OCI-LY3 (cell line): ENCODE data around the gene NCKAP5.

Source experiments
- H2AFZ ChIP-seq: fragments of 200-600, 300-600 bp; shearing (Covaris generic); 2 replicates; pipeline ENCODE4 v1.6.0; 2014; ENCODE audit warnings: antibody characterized with exemption, low read depth, low read length
- H3K27ac ChIP-seq: fragments of 200-600, 300-600 bp; sonication (generic); 2 replicates; pipeline ENCODE4 v1.5.1; 2014; ENCODE audit warnings: mild to moderate bottlenecking, low read length, moderate library complexity, mixed read lengths
- H3K27me3 ChIP-seq: fragments of 200-600, 300-600 bp; sonication (generic); 2 replicates; pipeline ENCODE4 v1.6.1; 2014; ENCODE audit warnings: low read depth, low read length, mixed read lengths
- H3K36me3 ChIP-seq: fragments of 200-600, 300-600 bp; sonication (generic); replicated peaks from 2 replicates; pipeline ENCODE3; 2014; ENCODE audit warnings: low read depth, low read length, mixed read lengths
- H3K4me1 ChIP-seq: fragments of 300-600, 200-600 bp; sonication (generic); 2 replicates; pipeline ENCODE4 v1.6.1; 2014; ENCODE audit warnings: low read length, mixed read lengths
- H3K4me2 ChIP-seq: fragments of 200-600, 300-600 bp; sonication (generic); 2 replicates; pipeline ENCODE4 v1.6.1; 2014; ENCODE audit warnings: low read length, mixed read lengths
- H3K4me3 ChIP-seq: fragments of 300-600, 200-600 bp; sonication (generic); 2 replicates; pipeline ENCODE4 v1.5.1; 2014; ENCODE audit warnings: antibody characterized with exemption, mild to moderate bottlenecking, low read length, moderate library complexity
- H3K79me2 ChIP-seq: fragments of 300-600, 200-600 bp; shearing (Covaris generic); 2 replicates; pipeline ENCODE4 v1.6.1; 2014; ENCODE audit warnings: mild to moderate bottlenecking, low read length, mixed read lengths
- H3K9ac ChIP-seq: fragments of 300-600, 200-600 bp; shearing (Covaris generic); 2 replicates; pipeline ENCODE4 v1.6.0; 2014; ENCODE audit warnings: mild to moderate bottlenecking, low read length, moderate library complexity
- H3K9me3 ChIP-seq: fragments of 200-600, 300-600 bp; shearing (Covaris generic); 2 replicates; pipeline ENCODE4 v1.6.1; 2014; ENCODE audit warnings: low read length, mixed read lengths; ENCODE audit not compliant: insufficient read depth
- H4K20me1 ChIP-seq: fragments of 200-600, 300-600 bp; sonication (generic); 2 replicates; pipeline ENCODE4 v1.6.1; 2016; ENCODE audit warnings: low read length, mixed read lengths; ENCODE audit not compliant: insufficient read depth
- EZH2phosphoT487 ChIP-seq: fragments of 200-600 bp; shearing (Covaris generic); IDR thresholded peaks from 2 replicates; pipeline ENCODE4 v1.6.1; 2018; ENCODE audit warnings: antibody characterized with exemption, mixed run types, low read depth
- TF ChIP-seq, protein P1 (sequence below): fragments of 200-600, 300-600 bp; sonication (generic); IDR thresholded peaks from 2 replicates; pipeline ENCODE4 v1.5.1; 2014; ENCODE audit warnings: antibody characterized with exemption, low read length, low read depth

Gene NCKAP5

DNA sequence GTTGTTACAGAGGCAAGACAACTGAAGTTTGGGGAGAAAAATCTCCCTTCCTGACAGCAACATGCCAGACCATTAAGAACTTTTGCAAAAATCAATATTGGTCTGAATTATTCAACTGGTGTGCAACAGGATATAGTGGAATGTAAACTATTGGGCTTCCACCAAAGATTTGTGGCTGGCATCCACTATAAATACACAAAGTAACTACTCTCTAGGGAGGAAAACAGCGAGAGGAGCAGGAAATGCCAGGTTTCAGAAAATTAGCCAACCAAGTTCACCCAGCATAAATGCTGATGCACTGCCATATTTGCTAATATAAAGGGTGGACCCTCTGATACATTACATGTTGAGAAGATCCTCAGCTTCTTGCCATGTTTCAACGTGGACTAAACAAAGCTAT, 630.6 kb downstream of the NCKAP5 start:
- H3K27me3 ChIP-seq: no peaks in the 10 kb centered on the region
- no peak overlapping the region for H3K4me3 ChIP-seq
- H3K4me2 ChIP-seq: no peak overlapping the region; the same call in 1 of the 2 replicates
- H2AFZ ChIP-seq: no peak overlapping the region
- H3K36me3 ChIP-seq: no peaks in the 10 kb centered on the region
- H3K9ac ChIP-seq: no peak overlapping the region
- H3K4me1 ChIP-seq: peaks cover 31% of the 10 kb centered on the region
- H4K20me1 ChIP-seq: no peaks in the 10 kb centered on the region
- H3K79me2 ChIP-seq: no peaks in the 10 kb centered on the region
- TF ChIP-seq EZH2phosphoT487: no peak
- no peak overlapping the region for H3K27ac ChIP-seq
- H3K9me3 ChIP-seq: no peaks in the 10 kb centered on the region; the same call in 1 of the 2 replicates

DNA sequence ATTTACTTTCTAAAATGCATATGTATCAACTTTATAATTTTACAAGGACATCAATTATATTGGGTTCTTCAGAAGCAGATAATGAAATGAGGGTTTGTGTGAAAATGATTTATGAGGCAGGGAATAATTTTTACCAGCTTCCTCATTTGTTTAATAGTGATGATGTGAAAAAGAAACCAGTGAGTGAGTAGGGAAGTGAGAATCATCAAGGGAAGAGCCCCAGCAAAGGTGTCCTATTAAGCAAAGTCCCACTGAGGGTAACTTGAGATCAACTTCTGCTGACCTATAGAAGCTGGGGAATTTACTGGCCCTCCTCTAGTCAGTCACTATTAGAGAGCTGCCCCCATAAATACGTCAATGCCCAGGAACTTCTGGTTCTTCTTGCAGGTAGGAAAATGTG, 631.5 kb downstream of the NCKAP5 start:
- Histone ChIP-seq H3K9ac (no peak overlapping the region), H4K20me1 (no peaks in the 10 kb centered on the region), H2AFZ (no peak overlapping the region), H3K4me3 (0 out of 2 replicates have a peak overlapping the region, but pooled peaks have one; percentile 9), H3K79me2 (no peaks in the 10 kb centered on the region), H3K4me2 (peak overlapping the region; percentile 50), H3K36me3 (no peaks in the 10 kb centered on the region), H3K4me1 (peaks cover 31% of the 10 kb centered on the region), H3K9me3 (no peaks in the 10 kb centered on the region; the same call in 1 of the 2 replicates), H3K27me3 (no peaks in the 10 kb centered on the region), H3K27ac (0 out of 2 replicates have a peak overlapping the region, but pooled peaks have one; percentile 32)
- TF ChIP-seq, protein P1, sequence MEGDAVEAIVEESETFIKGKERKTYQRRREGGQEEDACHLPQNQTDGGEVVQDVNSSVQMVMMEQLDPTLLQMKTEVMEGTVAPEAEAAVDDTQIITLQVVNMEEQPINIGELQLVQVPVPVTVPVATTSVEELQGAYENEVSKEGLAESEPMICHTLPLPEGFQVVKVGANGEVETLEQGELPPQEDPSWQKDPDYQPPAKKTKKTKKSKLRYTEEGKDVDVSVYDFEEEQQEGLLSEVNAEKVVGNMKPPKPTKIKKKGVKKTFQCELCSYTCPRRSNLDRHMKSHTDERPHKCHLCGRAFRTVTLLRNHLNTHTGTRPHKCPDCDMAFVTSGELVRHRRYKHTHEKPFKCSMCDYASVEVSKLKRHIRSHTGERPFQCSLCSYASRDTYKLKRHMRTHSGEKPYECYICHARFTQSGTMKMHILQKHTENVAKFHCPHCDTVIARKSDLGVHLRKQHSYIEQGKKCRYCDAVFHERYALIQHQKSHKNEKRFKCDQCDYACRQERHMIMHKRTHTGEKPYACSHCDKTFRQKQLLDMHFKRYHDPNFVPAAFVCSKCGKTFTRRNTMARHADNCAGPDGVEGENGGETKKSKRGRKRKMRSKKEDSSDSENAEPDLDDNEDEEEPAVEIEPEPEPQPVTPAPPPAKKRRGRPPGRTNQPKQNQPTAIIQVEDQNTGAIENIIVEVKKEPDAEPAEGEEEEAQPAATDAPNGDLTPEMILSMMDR: no peak
- no peak for TF ChIP-seq EZH2phosphoT487

DNA sequence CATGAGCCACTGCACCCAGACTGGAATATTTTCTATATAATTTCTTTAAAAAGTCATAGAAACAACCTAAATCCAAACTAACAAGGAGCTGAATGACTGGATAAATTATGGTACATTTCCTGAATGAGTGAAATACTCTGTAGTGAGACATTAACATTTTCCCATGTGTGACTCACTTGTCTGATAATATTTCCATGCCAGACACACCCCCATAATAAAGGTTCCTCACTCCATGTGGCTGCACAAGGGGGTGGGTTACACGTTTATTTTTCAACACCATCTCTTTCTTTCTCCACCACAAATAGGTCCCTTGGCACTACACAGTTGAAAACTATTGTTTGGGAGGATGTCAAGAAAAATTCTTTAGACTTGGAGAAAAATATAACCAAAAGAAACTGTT, 632.0 kb downstream of the NCKAP5 start:
- no peak overlapping the region for H3K27ac ChIP-seq
- TF ChIP-seq, protein P1: no peak
- TF ChIP-seq EZH2phosphoT487: no peak
- no peaks in the 10 kb centered on the region; the same call in 1 of the 2 replicates for H3K9me3 ChIP-seq
- H3K27me3 ChIP-seq: no peaks in the 10 kb centered on the region
- H2AFZ ChIP-seq: no peak overlapping the region
- H4K20me1 ChIP-seq: no peaks in the 10 kb centered on the region
- no peaks in the 10 kb centered on the region for H3K79me2 ChIP-seq
- H3K4me2 ChIP-seq: peak overlapping the region; percentile 33
- no peaks in the 10 kb centered on the region for H3K36me3 ChIP-seq
- peaks cover 33% of the 10 kb centered on the region for H3K4me1 ChIP-seq
- no peak overlapping the region for H3K4me3 ChIP-seq
- H3K9ac ChIP-seq: no peak overlapping the region

- no peak overlapping the region for H3K4me3 ChIP-seq
- H3K36me3 ChIP-seq: no peaks in the 10 kb centered on the region
- no peak overlapping the region for H3K4me2 ChIP-seq
- no peaks in the 10 kb centered on the region for H4K20me1 ChIP-seq
- H3K27me3 ChIP-seq: no peaks in the 10 kb centered on the region
- no peak overlapping the region for H3K27ac ChIP-seq
- no peak overlapping the region for H2AFZ ChIP-seq
- no peak overlapping the region for H3K9ac ChIP-seq
- TF ChIP-seq, protein P1: no peak
- no peak for TF ChIP-seq EZH2phosphoT487
- peaks cover 16% of the 10 kb centered on the region for H3K4me1 ChIP-seq
- no peaks in the 10 kb centered on the region for H3K79me2 ChIP-seq
- no peaks in the 10 kb centered on the region for H3K9me3 ChIP-seq
Measured at GRCh38 chr2:132929786-132930185, 638.5 kb downstream of the NCKAP5 start.
